Measurements from ENCODE around the gene RCN1. TPM values are rescaled to one million over a fixed set of nuclear protein-coding genes. Genes with fewer than 3 reads are reported as not detected.

RCN1 gene
- total RNA-seq, 1 experiment from 2014 or later = 99.8 TPM

GRCh38 chr11:32071811-32072210, 19.1 kb upstream of the RCN1 start:
- peak overlapping the region; percentile 21 for H3K4me2 ChIP-seq (ENCODE audit: low read length)
- no TSS peak for BruUV-seq (replicated peaks)
- no peak overlapping the region for H3K9ac ChIP-seq (ENCODE audit: low read length)
- POLR2A ChIA-PET = interaction anchor here (1.1 kb wide), 1 partner anchor 10 kb away, joined by 3 read pairs; no protein-coding TSS in a partner anchor
- TF ChIP-seq EZH2phosphoT487 (IDR thresholded peaks at IDR 0.05; ENCODE audit: borderline replicate concordance) = no peak
- 0 out of 2 replicates have a peak, but pooled peaks have one; percentile 40 for TF ChIP-seq CBX3 (IDR thresholded peaks at IDR 0.05; ENCODE audit: low read depth)
- TF ChIP-seq MAX (IDR thresholded peaks at IDR 0.05) = no peak
- peak; percentile 50 for TF ChIP-seq RAD21 (IDR thresholded peaks at IDR 0.05; ENCODE audit: low read depth)
- TF ChIP-seq EGR1 (IDR thresholded peaks at IDR 0.05; ENCODE audit: low read depth) = no peak
- no peak for TF ChIP-seq ELF1 (IDR thresholded peaks at IDR 0.05; ENCODE audit: borderline replicate concordance, low read depth)
- TF ChIP-seq FOSL1 (IDR thresholded peaks at IDR 0.05; ENCODE audit: low read depth) = no peak
- TF ChIP-seq ZFX (IDR thresholded peaks at IDR 0.05) = no peak
- no peak for TF ChIP-seq POLR2A (IDR thresholded peaks at IDR 0.05; ENCODE audit: borderline replicate concordance, extremely low read depth, insufficient read depth, insufficient read length)
- TF ChIP-seq SIN3A (IDR thresholded peaks at IDR 0.05; ENCODE audit: low read depth) = no peak
- peak; percentile 27 to 60 (median 60); a peak in 5 of 6 replicates for TF ChIP-seq CTCF (IDR thresholded peaks at IDR 0.05 in 2 of 3, conservative IDR thresholded peaks at IDR 0.05 in 1 of 3; ENCODE audit: borderline replicate concordance in 1 of 3, insufficient read depth in 1 of 3, low read depth in 2 of 3, low read length in 2 of 3)
- peak; percentile 27; the same call in 1 of the 2 replicates for TF ChIP-seq SP1 (IDR thresholded peaks at IDR 0.05; ENCODE audit: low read depth)
- no peak for TF ChIP-seq SRF (IDR thresholded peaks at IDR 0.05; ENCODE audit: low read depth)
- TF ChIP-seq ZBTB33 (IDR thresholded peaks at IDR 0.05; ENCODE audit: extremely low read depth, insufficient replicate concordance, low read length) = no peak
- TF ChIP-seq YY1 (IDR thresholded peaks at IDR 0.05; ENCODE audit: extremely low read depth, insufficient replicate concordance, low read depth, low read length) = peak; percentile 36
- TF ChIP-seq EZH2 (IDR thresholded peaks at IDR 0.05) = no peak
- no peak for TF ChIP-seq REST (IDR thresholded peaks at IDR 0.05; ENCODE audit: low read depth)
- TF ChIP-seq ZNF274 (IDR thresholded peaks at IDR 0.05; ENCODE audit: low read depth, low read length) = no peak
- TF ChIP-seq JUND (IDR thresholded peaks at IDR 0.05) = no peak
- TF ChIP-seq TCF7L2 (IDR thresholded peaks at IDR 0.05; ENCODE audit: borderline replicate concordance, extremely low read depth, insufficient read depth, insufficient read length) = no peak
- TF ChIP-seq ATF3 (IDR thresholded peaks at IDR 0.05) = no peak
- H4K20me1 ChIP-seq (ENCODE audit: insufficient read depth) = no peaks in the 10 kb centered on the region
- no peaks in the 10 kb centered on the region for H3K9me3 ChIP-seq (ENCODE audit: control insufficient read depth in 1 of 2, insufficient read depth in 1 of 2, low read depth in 1 of 2, low read length in 2 of 2)
- H3K4me1 ChIP-seq (ENCODE audit: control insufficient read depth in 1 of 2, insufficient read depth in 2 of 2, low read length in 2 of 2) = peaks cover 4 to 13% of the 10 kb centered on the region in 2 experiments; a peak in 3 of 4 replicates
- CTCF ChIA-PET = interaction anchor here (0.7 to 1.5 kb wide), 2 partner anchors 21 to 104 kb away, joined by 3 read pairs; no protein-coding TSS in a partner anchor
- ATAC-seq (peak; percentile 96), DNase-seq (ENCODE audit: low read depth, low spot score) (no peak)
- no peaks in the 10 kb centered on the region for H3K79me2 ChIP-seq (ENCODE audit: insufficient read depth, low read length)
- H3K27ac ChIP-seq (ENCODE audit: low read depth, low read length) = no peak overlapping the region
- intact Hi-C loops (cut with micrococcal nuclease) = no loop called here
- H3K4me3 ChIP-seq (replicated peaks in 1 of 2; ENCODE audit: low read depth in 1 of 2, low read length in 2 of 2) = no peak overlapping the region
- H3K27me3 ChIP-seq (ENCODE audit: insufficient read depth, low read length) = no peaks in the 10 kb centered on the region
- peak overlapping the region; percentile 72 for H2AFZ ChIP-seq (ENCODE audit: low read depth, low read length, poor library complexity, severe bottlenecking)
- H3K9me2 ChIP-seq (ENCODE audit: insufficient read depth) = no peaks in the 10 kb centered on the region
- RAD21 ChIA-PET (ENCODE audit: low non-redundant PET in 1 of 2, low total read pairs in 2 of 2, uncharacterized antibody in 2 of 2, unreplicated experiment in 2 of 2) = no interaction called here
- H3K36me3 ChIP-seq (ENCODE audit: control insufficient read depth in 1 of 2, insufficient read depth in 2 of 2, low read length in 2 of 2) = no peaks in the 10 kb centered on the region
